Heart right ventricle (tissue), 16 donors: ENCODE data around the gene LRRC26. TPM values are rescaled to one million over a fixed set of nuclear protein-coding genes. Genes with fewer than 3 reads are reported as not detected.

Experiments used
- ATAC-seq, 8 donors: fragments of 200-7000 bp; cut with Tn5 transposase; one replicate each; pipeline ENCODE4 v1.9.1; 2020; ENCODE audit warnings: mild to moderate bottlenecking in 8 of 8, moderate library complexity in 8 of 8, moderate number of reproducible peaks in 1 of 8
- DNase-seq, 2 donors: peaks; one replicate each; pipeline ENCODE4 v3.0.0-alpha.2; 2020
- H3K27ac ChIP-seq, 10 donors: fragments of 200-600 bp; sonication (generic) in 2 of 10; one replicate each; pipeline versions ENCODE4 v1.5.0 to v1.8.0; 2020 to 2022; ENCODE audit warnings: mild to moderate bottlenecking in 3 of 10
- H3K27me3 ChIP-seq, 7 donors: fragments of 200-600 bp; one replicate each; pipeline ENCODE4 v1.8.0; 2021 to 2022; ENCODE audit warnings: mild to moderate bottlenecking in 2 of 7
- H3K36me3 ChIP-seq, 9 donors: fragments of 200-600 bp; sonication (generic) in 1 of 9; one replicate each; pipeline versions ENCODE4 v1.5.0 to v1.8.0; 2020 to 2022; ENCODE audit warnings: mild to moderate bottlenecking in 2 of 9
- H3K4me1 ChIP-seq, 9 donors: fragments of 200-600 bp; sonication (generic) in 1 of 9; one replicate each; pipeline versions ENCODE4 v1.5.0 to v1.8.0; 2020 to 2022; ENCODE audit warnings: mild to moderate bottlenecking in 4 of 9
- H3K4me3 ChIP-seq, 10 donors: fragments of 200-600 bp; sonication (generic) in 2 of 10; one replicate each; pipeline versions ENCODE4 v1.5.0 to v1.8.0; 2020 to 2022; ENCODE audit warnings: mild to moderate bottlenecking in 7 of 10, moderate library complexity in 2 of 10
- H3K9me3 ChIP-seq, 11 donors: fragments of 200-600 bp in 10 of 11; sonication (generic) in 2 of 11; one replicate each; pipeline versions ENCODE4 v1.5.0 to v1.8.0; 2013 to 2022; ENCODE audit warnings: mild to moderate bottlenecking in 2 of 11, control low read depth in 1 of 11, moderate library complexity in 1 of 11
- CTCF ChIP-seq, 9 donors: fragments of 200-600 bp; sonication (generic) in 2 of 9; IDR thresholded peaks; one replicate each; pipeline versions ENCODE4 v1.5.0 to v1.8.0; 2021 to 2022; ENCODE audit warnings: antibody characterized with exemption in 9 of 9, mild to moderate bottlenecking in 5 of 9, moderate library complexity in 1 of 9
- WGBS, 2 donors: extraction: QIAGEN DNeasy Blood & Tissue Kit; methylation state at CpG; one replicate each; pipeline ENCODE4 v1.1.7; 2013; ENCODE audit warnings: inconsistent platforms in 1 of 2; 5-methylcytosine and 5-hydroxymethylcytosine counted together
- intact Hi-C, 10 donors: fragments of 100-400 bp; cut with DNase I; formaldehyde crosslinking; loops; one replicate each; pipeline versions ENCODE4 v1.11.1 to v1.14.2; 2022
- polyA plus RNA-seq, 2 donors: library from polyadenylated mRNA; stranded (reverse); fragments of 200-250 nt; gene quantifications; one replicate each; pipeline ENCODE4 v1.2.3, GENCODE V29; 2013
- total RNA-seq, 10 donors: library from RNA; stranded (reverse); fragmentation: NEBNext Ultra II Directional in 3 of 10; extraction: Animal tissue kit (Norgen Biotek cat#: 25700) in 3 of 10; gene quantifications; one replicate each; pipeline versions ENCODE4 v1.2.1 to v1.2.4, GENCODE V29; 2021 to 2023
- donor health status: Arrhythmogenic right ventricular cardiomyopathy.
- donor health status: ischemic (EF 13 %, LVEDD 7.1; RV severe dilation, severe dysfunction).
- donor health status: healthy with polysubstance abuse.
- donor health status: DM: no; HTN: yes; CAD: no.
- donor health status: DM: no; HTN: no; CAD: no.
- donor health status: ischemic (EF 25% LVEDD 6.9; RV normal size, moderate dysfunction).
- donor health status: ischemic (EF 25% LVEDD 5.7; RV mildly dilated, moderate dysfunction).
- donor health status: healthy.
- donor health status: DM: yes; HTN: yes; CAD: no.
- donor health status: Ischemic cardiomyopathy.
- donor health status: ischemic (EF 35%, LVEDD 5.7; RV mildly dilated, moderate dysfunction).
- donor health status: nonischemic (EF 11% LVEDD 7.7; RV severe dilation, severe dysfunction).
- donor health status: DM: yes; HTN: yes; CAD: no.
- donor health status: PGD.
- donor health status: ischemic (EF 29% LVEDD 5.4; RV normal size, mild dysfunction).
- donor health status: nonischemic (EF 23%, LVEDD 6.1; RV moderate dilation, normal function).

Gene LRRC26
- total and polyA plus RNA-seq, 12 donors: not detected

GRCh38 chr9:137160054-137160425 is 9.8 kb downstream of the LRRC26 start:
- peaks cover 3 to 30% (median 25%) of the 10 kb centered on the region in 9 donors for H3K4me1 ChIP-seq
- intact Hi-C loops: no loop called here
- no peaks in the 10 kb centered on the region for H3K9me3 ChIP-seq
- no peaks in the 10 kb centered on the region for H3K36me3 ChIP-seq
- ATAC-seq (no peak), DNase-seq (no peak)
- no peak overlapping the region for H3K27ac ChIP-seq
- H3K27me3 ChIP-seq: peaks cover 52 to 100% (median 99%) of the 10 kb centered on the region in 7 donors
- TF ChIP-seq CTCF (IDR thresholded peaks at IDR 0.05): no peak
- H3K4me3 ChIP-seq: no peak overlapping the region
- WGBS, 2 donors: 64 to 68% methylated on average over 17 of the region's 17 CpGs

- Histone ChIP-seq H3K4me1 (peaks cover 3 to 30% (median 25%) of the 10 kb centered on the region in 9 donors), H3K27me3 (peaks cover 46 to 100% (median 95%) of the 10 kb centered on the region in 7 donors), H3K36me3 (no peaks in the 10 kb centered on the region), H3K9me3 (no peaks in the 10 kb centered on the region), H3K27ac (no peak overlapping the region), H3K4me3 (no peak overlapping the region)
- WGBS, 2 donors: 36 to 41% methylated on average over 14 of the region's 14 CpGs
- DNase-seq (no peak), ATAC-seq (no peak)
- intact Hi-C loops: no loop called here
- TF ChIP-seq CTCF (IDR thresholded peaks at IDR 0.05): no peak
Measured at GRCh38 chr9:137159105-137160053, 10.5 kb downstream of the LRRC26 start.

- H3K4me3 ChIP-seq: no peak overlapping the region
- ATAC-seq (no peak), DNase-seq (no peak)
- intact Hi-C loops: no loop called here
- peaks cover 3 to 30% (median 25%) of the 10 kb centered on the region in 9 donors for H3K4me1 ChIP-seq
- peaks cover 38 to 94% (median 89%) of the 10 kb centered on the region in 7 donors for H3K27me3 ChIP-seq
- 32 to 38% methylated on average over 4 of the region's 4 CpGs for WGBS, 2 donors
- TF ChIP-seq CTCF (IDR thresholded peaks at IDR 0.05): no peak
- H3K36me3 ChIP-seq: no peaks in the 10 kb centered on the region
- no peak overlapping the region for H3K27ac ChIP-seq
- H3K9me3 ChIP-seq: no peaks in the 10 kb centered on the region
Measured at GRCh38 chr9:137158625-137159024, 11.2 kb downstream of the LRRC26 start.

- WGBS, 2 donors: 64 to 65% methylated on average over 19 of the region's 19 CpGs
- intact Hi-C loops: no loop called here
- H3K4me3 ChIP-seq: no peak overlapping the region
- H3K4me1 ChIP-seq: peaks cover 3 to 22% (median 17%) of the 10 kb centered on the region in 9 donors
- H3K27ac ChIP-seq: no peak overlapping the region
- DNase-seq (no peak), ATAC-seq (no peak)
- H3K27me3 ChIP-seq: peaks cover 34 to 91% (median 82%) of the 10 kb centered on the region in 7 donors
- TF ChIP-seq CTCF (IDR thresholded peaks at IDR 0.05): no peak
- H3K9me3 ChIP-seq: no peaks in the 10 kb centered on the region
- H3K36me3 ChIP-seq: no peaks in the 10 kb centered on the region
Measured at GRCh38 chr9:137157618-137158415, 12.0 kb downstream of the LRRC26 start.
